ENCODE measurements around the gene ADM2.
"Not testable (repeated sequence)": the region's sequence is repeated elsewhere in the genome, so short reads cannot be mapped to it uniquely, and the experiment has no call there.

The ADM2 gene

DNA sequence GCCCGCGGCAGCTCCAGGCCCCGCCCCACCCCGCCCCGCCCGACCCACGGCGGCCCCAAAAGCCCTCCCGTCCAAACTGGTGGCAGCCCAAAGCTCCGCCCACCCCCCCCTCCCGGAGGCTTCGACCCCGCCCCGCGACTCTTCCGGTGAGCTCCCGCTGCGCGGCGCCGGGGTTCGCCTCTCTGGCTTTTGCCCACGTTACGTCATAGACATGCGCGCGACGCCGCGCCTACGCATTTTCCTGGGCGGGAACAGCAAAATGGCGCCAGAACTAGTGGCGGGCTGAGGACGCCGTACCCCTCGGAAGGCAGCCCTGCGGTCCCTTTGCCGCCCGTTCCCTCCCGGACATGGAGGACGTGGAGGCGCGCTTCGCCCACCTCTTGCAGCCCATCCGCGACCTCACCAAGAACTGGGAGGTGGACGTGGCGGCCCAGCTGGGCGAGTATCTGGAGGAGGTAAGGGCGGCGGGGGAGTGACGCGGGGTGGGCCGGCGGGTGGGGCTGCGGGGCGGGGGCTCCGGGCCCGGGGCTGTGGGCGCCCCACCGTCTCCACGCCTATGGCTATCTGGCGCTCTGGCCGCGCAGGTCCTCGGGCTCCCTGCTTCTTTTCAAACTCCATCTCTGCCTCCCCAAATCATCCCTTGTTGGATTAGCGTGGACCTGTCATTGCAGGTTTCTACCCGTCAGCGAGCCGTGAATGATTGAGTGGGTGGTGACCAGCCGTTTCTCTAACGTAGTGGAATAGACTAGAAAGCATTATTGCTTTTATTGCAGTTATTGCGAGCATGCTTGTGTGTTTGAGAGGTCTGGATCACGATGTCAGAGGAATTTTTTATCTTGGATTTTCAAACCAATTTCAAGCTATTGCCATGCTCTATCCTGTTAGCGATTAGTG, 26.9 kb downstream of the ADM2 start, which contains the start of gene NCAPH2:
Gene NCAPH2 (plus strand): TSS at position 234 of the 894 bp plus-strand sequence. CDS start 114 bp downstream, at position 348.
- peak; percentile 90 to 94 for DNase-seq

DNA sequence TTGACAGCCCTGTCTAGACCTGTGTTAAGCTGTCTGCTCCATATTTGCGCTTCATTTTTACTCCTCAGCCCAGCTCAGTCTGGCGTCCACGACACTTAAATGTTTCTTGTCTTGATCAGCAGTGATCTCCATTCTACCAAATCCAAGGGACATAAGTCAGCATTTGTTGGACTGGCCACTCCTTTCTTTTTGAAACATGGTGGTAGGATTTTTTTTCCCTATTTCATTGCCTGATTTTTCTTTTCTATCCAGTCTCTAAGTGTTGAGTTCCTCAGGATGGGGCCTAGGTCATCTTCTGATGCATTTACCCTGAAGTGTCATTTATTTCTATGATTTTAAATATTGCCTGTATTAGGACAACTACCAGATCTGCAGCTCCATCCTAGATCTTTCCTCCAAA, 27.6 kb downstream of the ADM2 start:
- DNase-seq = no peak

DNA sequence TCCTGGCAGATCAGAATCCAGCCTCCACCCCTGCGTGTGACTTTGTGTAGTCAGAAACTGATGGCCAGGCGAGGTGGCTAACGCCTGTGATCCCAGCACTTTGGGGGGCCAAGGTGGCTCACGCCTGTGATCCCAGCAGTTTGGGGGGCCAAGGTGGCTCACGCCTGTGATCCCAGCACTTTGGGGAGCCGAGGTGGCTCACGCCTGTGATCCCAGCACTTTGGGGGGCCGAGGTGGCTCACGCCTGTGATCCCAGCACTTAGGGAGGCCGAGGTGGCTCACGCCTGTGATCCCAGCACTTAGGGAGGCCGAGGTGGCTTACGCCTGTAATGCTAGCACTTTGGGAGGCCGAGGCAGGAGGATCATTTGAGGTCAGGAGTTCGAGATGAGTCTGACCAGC, 31.8 kb downstream of the ADM2 start:
- no peak for DNase-seq

- no peak for DNase-seq
These were observed 34.7 kb downstream of the ADM2 start for GRCh38 chr22:50516068-50516467.

- DNase-seq = no peak
These were observed 35.5 kb downstream of the ADM2 start for GRCh38 chr22:50516891-50517290.

GRCh38 chr22:50517495-50518260, 36.3 kb downstream of the ADM2 start:
- no peak for DNase-seq

DNA sequence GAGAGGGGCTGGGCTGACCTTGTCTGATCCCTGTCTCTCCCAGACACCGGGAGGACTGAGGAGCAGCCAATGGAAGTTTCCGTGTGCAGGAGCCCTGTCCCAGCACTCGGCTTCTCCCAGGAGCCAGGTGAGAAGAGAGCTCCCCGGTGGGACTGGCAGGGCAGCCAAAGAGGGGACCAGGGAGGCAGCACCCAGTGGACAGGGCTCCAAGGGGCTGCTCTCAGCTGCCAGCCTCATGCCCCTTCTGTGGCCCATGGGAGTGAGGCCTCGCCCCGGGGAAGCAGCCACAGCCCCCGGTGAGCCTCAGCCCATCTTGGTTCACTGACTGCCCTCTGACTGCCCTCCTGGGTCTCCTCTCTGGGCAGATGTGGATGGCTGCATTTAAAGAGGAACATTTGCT, 37.3 kb downstream of the ADM2 start:
- DNase-seq = no peak

DNA sequence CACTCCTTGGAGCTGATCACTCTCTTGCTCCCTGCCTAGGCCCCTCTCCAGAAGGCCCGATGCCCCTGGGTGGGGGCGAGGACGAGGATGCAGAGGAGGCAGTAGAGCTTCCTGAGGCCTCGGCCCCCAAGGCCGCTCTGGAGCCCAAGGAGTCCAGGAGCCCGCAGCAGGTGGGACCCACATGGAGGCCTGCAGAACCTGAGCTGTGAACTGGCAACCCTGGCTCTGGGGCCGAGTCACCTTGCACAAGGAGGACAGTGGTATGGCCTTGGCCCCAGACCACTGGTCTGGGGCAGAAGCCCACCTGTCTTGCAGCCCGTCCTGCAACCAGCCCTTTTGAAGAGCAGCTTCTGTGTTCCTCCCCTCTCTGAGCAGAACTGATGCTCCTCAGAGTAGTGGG, 37.8 kb downstream of the ADM2 start:
- DNase-seq = no peak

DNA sequence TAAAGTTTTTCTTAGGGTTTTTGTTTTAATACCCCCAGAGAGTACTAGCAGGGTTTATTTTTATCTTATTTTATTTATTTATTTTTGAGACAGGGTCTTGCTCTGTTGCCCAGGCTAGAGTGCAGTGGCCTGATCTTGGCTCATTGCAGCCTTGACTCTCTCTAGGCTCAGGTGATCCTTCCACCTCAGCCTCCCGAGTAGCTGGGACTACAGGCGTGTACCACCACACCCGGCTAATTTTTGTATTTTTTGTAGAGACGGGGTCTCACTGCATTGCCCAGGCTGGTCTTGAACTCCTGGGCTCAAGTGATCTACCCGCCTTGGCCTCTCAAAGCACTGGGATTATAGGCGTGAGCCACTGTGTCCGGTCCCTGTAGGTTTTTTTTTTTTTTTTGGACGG, 38.8 kb downstream of the ADM2 start:
- not testable (repeated sequence) for DNase-seq

GRCh38 chr22:50520826-50521453, 39.6 kb downstream of the ADM2 start:
- no peak for DNase-seq

GRCh38 chr22:50521710-50522109, 40.4 kb downstream of the ADM2 start:
- DNase-seq = no peak

- no peak for DNase-seq
These were observed 41.0 kb downstream of the ADM2 start for GRCh38 chr22:50522208-50522805.

DNA sequence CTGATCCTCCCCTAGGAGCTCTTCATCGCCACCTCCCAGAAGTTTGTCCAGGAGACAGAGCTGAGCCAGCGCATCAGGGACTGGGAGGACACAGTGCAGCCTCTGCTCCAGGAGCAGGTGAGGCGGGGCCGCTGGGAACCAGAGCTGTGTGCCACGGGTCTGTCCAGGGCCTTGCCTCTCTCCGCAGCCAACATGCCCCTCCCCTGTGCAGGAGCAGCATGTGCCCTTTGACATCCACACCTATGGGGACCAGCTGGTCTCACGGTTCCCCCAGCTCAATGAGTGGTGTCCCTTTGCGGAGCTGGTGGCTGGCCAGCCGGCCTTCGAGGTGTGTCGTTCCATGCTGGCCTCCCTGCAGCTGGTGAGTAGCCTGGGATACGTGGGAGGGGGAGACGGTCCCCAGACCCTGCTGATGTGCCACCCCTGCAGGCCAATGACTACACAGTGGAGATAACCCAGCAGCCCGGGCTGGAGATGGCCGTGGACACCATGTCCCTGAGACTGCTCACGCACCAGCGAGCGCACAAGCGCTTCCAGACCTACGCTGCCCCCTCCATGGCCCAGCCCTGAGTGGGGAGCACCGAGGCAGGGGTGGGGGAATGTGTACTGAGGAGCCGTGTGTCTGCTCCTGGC, 41.6 kb downstream of the ADM2 start:
- no peak for DNase-seq

DNA sequence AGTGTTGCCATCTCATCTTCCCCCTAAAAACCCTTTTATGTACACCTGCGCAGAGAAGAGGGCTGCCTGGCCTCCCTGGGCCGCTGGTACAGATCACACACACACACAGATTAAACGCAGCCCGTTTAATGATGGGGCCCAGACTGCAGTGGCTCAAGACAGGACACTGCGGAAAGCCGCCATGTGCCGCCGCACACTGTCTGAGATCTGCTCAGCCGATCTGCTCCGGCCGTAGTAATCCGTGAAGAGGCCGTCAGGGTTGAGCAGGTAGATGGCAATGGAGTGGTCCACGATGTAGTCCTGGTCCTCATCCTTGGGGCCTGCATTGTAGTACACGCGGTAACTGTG, 42.1 kb downstream of the ADM2 start:
- no peak for DNase-seq

DNA sequence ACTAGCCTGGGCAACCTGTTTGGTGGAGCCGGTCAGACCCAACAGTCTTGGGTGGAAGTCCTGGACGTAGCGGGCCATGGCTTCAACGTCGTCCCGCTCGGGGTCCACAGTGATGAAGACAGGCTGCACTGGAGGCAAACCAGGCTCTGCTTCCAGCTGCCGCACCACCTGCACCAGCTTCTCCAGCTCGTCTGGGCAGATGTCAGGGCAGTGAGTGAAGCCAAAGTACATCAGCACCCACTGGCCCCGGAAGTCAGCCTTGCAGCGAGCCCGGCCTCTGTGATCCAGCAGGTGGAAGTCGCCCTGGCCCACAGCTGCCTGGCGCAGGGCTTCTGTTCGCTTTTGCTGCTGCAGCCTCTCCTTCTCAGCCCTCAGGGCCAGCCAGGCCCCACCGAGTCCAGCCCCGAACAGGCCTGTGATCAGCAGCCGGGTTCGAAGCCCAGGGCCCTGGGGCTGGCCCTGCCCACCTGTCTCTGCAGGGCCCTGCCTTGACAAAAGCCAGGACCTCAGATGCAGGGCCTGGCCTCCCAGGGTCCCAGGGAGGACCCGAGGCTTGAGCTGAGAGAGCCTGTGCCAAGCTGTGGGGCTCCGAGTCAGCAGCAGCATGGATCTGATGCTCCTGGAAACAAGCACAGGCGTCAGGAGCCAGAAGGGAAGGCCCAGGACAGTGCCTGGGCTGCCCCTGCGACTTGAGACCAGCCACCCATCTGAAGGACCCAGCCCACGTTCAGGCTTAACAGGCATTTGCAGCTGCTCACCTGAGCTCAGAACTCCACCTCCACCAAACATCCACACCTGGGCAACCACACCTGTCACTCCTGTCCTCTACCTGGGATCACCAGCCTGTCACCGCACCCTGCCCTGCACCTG, 42.7 kb downstream of the ADM2 start:
- DNase-seq = no peak

DNA sequence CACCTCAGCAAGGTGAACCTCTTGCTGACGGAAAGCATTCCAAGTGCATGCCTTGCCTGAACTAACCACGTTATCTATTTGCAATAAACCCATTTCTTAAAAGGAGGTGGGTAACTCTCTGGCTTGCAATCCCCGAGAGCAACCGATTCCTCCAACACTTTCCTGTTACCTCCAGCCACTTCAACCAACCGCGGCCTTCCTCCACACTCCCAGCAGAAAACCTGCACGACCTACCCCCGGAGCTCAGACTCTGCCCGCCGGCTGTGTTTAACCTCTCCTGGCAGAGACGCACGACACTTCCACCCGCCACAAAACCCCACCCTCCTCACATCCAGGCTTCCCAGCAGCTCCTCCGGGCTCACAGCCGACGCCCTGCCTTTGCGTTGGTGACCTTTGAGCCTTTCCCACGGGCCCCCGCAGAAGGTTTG, 43.3 kb downstream of the ADM2 start:
- DNase-seq = peak; percentile 25 to 33

DNA sequence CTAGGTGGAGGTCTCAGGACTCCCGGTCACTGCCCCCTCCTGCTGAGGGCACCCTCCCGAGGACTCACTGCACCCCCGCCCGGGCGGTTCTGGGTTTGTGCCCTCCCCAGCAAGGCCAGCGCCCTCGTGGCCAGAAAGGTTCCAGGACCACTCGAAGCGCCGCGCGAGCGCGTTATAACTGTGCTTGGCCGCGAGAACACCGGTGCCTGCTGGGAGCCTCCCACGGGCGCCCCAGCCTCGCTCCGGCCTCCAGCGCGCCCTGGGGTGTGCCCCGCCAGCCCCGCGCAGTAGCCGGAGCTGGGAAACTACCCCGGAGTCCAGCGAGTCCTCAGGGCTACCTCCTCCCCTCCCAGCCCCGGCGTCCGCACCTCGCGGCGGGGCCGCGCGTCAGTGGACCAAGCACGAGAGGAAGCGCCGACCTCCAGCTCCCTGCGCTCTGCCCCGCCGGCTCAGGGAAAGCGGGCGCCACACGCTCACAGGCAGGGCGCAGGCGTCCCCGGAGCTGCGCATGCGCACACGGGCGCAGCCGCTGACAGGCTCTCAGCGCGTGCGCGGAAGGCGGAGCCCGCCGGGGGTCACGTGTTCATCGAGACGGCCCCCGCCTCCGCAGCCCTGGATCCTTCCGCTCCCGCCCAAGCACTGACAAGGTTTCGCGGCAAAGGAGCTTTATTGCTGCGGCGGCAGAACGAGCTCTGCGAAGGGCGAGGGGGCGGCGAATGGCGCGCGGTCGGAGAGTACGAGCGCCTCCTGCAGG, 43.9 kb downstream of the ADM2 start, which contains the start of gene SCO2:
Gene SCO2 (minus strand): TSS at position 495 of the 754 bp plus-strand sequence. CDS start 1,187 bp downstream, outside the sequence.
- DNase-seq = peak; percentile 90 to 91

- DNase-seq = no peak
These were observed 44.4 kb downstream of the ADM2 start for GRCh38 chr22:50525858-50526107.

- DNase-seq = peak; percentile 61 to 66
These were observed 44.9 kb downstream of the ADM2 start for GRCh38 chr22:50526108-50526833.
